Uterus (tissue), 4 donors: ENCODE measurements around the gene SPATA6. TPM values are rescaled to one million over a fixed set of nuclear protein-coding genes. Genes with fewer than 3 reads are reported as not detected.

Source experiments
- DNase-seq, 2 donors: peaks; one replicate each; pipeline ENCODE4 v3.0.0-alpha.2; 2019 to 2020
- H3K27ac ChIP-seq, 2 donors: fragments of 200-600 bp; sonication (generic); 1 replicate in 1 of 2; 2 replicates in 1 of 2; pipeline ENCODE4 v1.5.1; 2016 to 2018
- H3K27me3 ChIP-seq, 2 donors: fragments of 200-600 bp; sonication (generic); one replicate each; pipeline ENCODE4 v1.5.1; 2018 to 2019; ENCODE audit warnings: control low read depth in 1 of 2
- H3K36me3 ChIP-seq, 2 donors: fragments of 200-600 bp; sonication (generic); one replicate each; pipeline ENCODE4 v1.5.1; 2019; ENCODE audit warnings: control low read depth in 1 of 2
- H3K4me1 ChIP-seq, 2 donors: fragments of 200-600 bp; sonication (generic); one replicate each; pipeline ENCODE4 v1.5.1; 2018 to 2019; ENCODE audit warnings: control low read depth in 1 of 2
- H3K4me3 ChIP-seq, 2 donors: fragments of 200-600 bp; sonication (generic); 1 replicate in 1 of 2; 2 replicates in 1 of 2; pipeline ENCODE4 v1.5.1; 2018 to 2019; ENCODE audit warnings: mild to moderate bottlenecking in 1 of 2
- H3K9me3 ChIP-seq, 2 donors: fragments of 200-600 bp; sonication (generic); one replicate each; pipeline ENCODE4 v1.5.1; 2019; ENCODE audit warnings: control low read depth in 1 of 2
- CTCF ChIP-seq, 4 experiments: fragments of 200-600 bp in 2 of 4; fragments of 450-650 bp in 2 of 4; sonication (generic) in 2 of 4; IDR thresholded peaks; one replicate each; pipeline ENCODE4 v1.5.1; 2016 to 2019; ENCODE audit warnings: antibody characterized with exemption in 4 of 4, mild to moderate bottlenecking in 2 of 4, moderate library complexity in 1 of 4
- POLR2A ChIP-seq, 2 donors: fragments of 450-650 bp; IDR thresholded peaks; one replicate each; pipeline ENCODE4 v1.6.1; 2016; ENCODE audit warnings: antibody characterized with exemption in 2 of 2, mild to moderate bottlenecking in 1 of 2, moderate library complexity in 1 of 2
- intact Hi-C: fragments of 100-400 bp; cut with DNase I; formaldehyde crosslinking; loops from one replicate; pipeline ENCODE4 v1.15.1; 2023; ENCODE audit warnings: low total_unique reads
- total RNA-seq, 4 donors: library from RNA; depleted of rRNA in 3 of 4; stranded (reverse); fragments of >200 nt in 3 of 4; gene quantifications; one replicate each; pipeline versions ENCODE4 v1.1.0 to v1.2.4, GENCODE V29; 2014 to 2023
- donor health status: DM: yes; HTN: yes; CAD: no.

Gene SPATA6
- total RNA-seq, 4 donors from 2014 or later, result 27.4 to 94.5 (median 46.0) TPM

- H3K27ac ChIP-seq, result no peak overlapping the region
- no peak for DNase-seq
- H3K27me3 ChIP-seq, result no peaks in the 10 kb centered on the region
- no peak for TF ChIP-seq CTCF (IDR thresholded peaks at IDR 0.05)
- TF ChIP-seq POLR2A (IDR thresholded peaks at IDR 0.05), result no peak
- intact Hi-C loops, result no loop called here
- H3K9me3 ChIP-seq, result peaks cover 0 to 3% of the 10 kb centered on the region in 2 donors
- H3K36me3 ChIP-seq, result no peaks in the 10 kb centered on the region
- no peak overlapping the region for H3K4me3 ChIP-seq
- no peaks in the 10 kb centered on the region for H3K4me1 ChIP-seq
These were observed 109.1 kb downstream of the SPATA6 start for GRCh38 chr1:48362901-48363300.

- TF ChIP-seq CTCF (IDR thresholded peaks at IDR 0.05) (no peak), POLR2A (IDR thresholded peaks at IDR 0.05) (no peak)
- Histone ChIP-seq H3K9me3 (no peaks in the 10 kb centered on the region), H3K27me3 (no peaks in the 10 kb centered on the region), H3K4me3 (no peak overlapping the region), H3K27ac (no peak overlapping the region), H3K4me1 (no peaks in the 10 kb centered on the region), H3K36me3 (peaks cover 0 to 4% of the 10 kb centered on the region in 2 donors)
- intact Hi-C loops, result no loop called here
- DNase-seq, result no peak
These were observed 115.1 kb downstream of the SPATA6 start for GRCh38 chr1:48356901-48357300.

GRCh38 chr1:48344373-48344772 is 127.6 kb downstream of the SPATA6 start:
- Histone ChIP-seq H3K9me3 (peaks cover 0 to 11% of the 10 kb centered on the region in 2 donors), H3K4me3 (no peak overlapping the region), H3K36me3 (peaks cover 0 to 4% of the 10 kb centered on the region in 2 donors), H3K27me3 (no peaks in the 10 kb centered on the region), H3K27ac (no peak overlapping the region), H3K4me1 (no peaks in the 10 kb centered on the region)
- intact Hi-C loops, result no loop called here
- TF ChIP-seq POLR2A (IDR thresholded peaks at IDR 0.05), result no peak
- no peak for DNase-seq

GRCh38 chr1:48341221-48341620 is 130.8 kb downstream of the SPATA6 start:
- Histone ChIP-seq H3K4me1 (no peaks in the 10 kb centered on the region), H3K36me3 (no peaks in the 10 kb centered on the region), H3K27ac (no peak overlapping the region), H3K9me3 (peaks cover 0 to 8% of the 10 kb centered on the region in 2 donors), H3K4me3 (no peak overlapping the region), H3K27me3 (no peaks in the 10 kb centered on the region)
- DNase-seq, result no peak
- no peak for TF ChIP-seq CTCF (IDR thresholded peaks at IDR 0.05)
- TF ChIP-seq POLR2A (IDR thresholded peaks at IDR 0.05), result no peak
- intact Hi-C loops, result no loop called here

- TF ChIP-seq POLR2A (IDR thresholded peaks at IDR 0.05) (no peak), CTCF (IDR thresholded peaks at IDR 0.05) (no peak)
These were observed 133.7 kb downstream of the SPATA6 start for GRCh38 chr1:48338257-48338656.

GRCh38 chr1:48333316-48333715 is 138.7 kb downstream of the SPATA6 start:
- Histone ChIP-seq H3K36me3 (no peaks in the 10 kb centered on the region), H3K4me1 (no peaks in the 10 kb centered on the region)
- TF ChIP-seq POLR2A (IDR thresholded peaks at IDR 0.05) (no peak), CTCF (IDR thresholded peaks at IDR 0.05) (no peak)

More at GRCh38 chr1:48338257-48338656, 133.7 kb downstream of the SPATA6 start:
- Histone ChIP-seq H3K36me3 (no peaks in the 10 kb centered on the region), H3K4me1 (no peaks in the 10 kb centered on the region), H3K27ac (no peak overlapping the region), H3K9me3 (no peaks in the 10 kb centered on the region), H3K27me3 (no peaks in the 10 kb centered on the region), H3K4me3 (no peak overlapping the region)
- no peak for DNase-seq
- intact Hi-C loops, result no loop called here

More at GRCh38 chr1:48333316-48333715, 138.7 kb downstream of the SPATA6 start:
- H3K27ac ChIP-seq, result no peak overlapping the region
- DNase-seq, result no peak
- no peak overlapping the region for H3K4me3 ChIP-seq
- no peaks in the 10 kb centered on the region for H3K27me3 ChIP-seq
- intact Hi-C loops, result no loop called here
- H3K9me3 ChIP-seq, result no peaks in the 10 kb centered on the region
